ENCODE results near the gene MT1M. TPM values are rescaled to one million over a fixed set of nuclear protein-coding genes. Genes with fewer than 3 reads are reported as not detected.

MT1M gene
- total and polyA plus RNA-seq, 2 donors from 2014 or later = 15.3 to 27.9 TPM

DNA sequence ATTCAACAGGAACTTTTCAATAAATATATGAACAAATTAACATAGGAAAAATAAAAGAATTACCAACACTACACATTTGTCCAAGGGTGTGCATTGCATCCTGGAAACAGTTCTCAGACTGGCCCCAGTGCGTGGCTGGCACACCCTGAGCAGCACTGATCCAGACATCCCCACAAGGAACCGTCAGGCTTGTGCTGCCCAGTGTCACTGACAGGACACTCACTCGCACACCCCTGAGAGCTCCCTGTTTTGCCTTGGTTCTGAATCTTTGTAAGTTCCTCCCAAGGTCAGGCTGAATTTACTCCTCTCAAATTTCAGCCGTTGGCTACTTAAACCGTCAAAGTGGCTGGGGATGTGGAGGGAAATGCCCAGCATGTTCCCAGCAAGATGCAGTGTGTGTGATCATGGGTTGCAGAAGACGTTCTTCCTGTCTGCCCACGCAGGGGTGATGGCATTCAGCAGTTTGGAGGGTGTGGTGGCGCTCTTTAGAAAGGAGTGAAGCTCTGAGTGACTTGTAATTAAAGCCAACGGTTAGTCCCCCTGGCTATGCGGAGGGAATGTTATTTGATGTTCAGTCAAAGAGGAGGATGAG, 22.3 kb upstream of the MT1M start:
- intact Hi-C loops (cut with DNase I) = no loop called here
- Histone ChIP-seq H3K27me3 (ENCODE audit: control insufficient read depth, insufficient read depth, low read length) (no peaks in the 10 kb centered on the region), H3K4me3 (ENCODE audit: low read length in 3 of 3) (peak overlapping the region in 2 of 3 donors; percentile 92 to 94), H3K4me1 (ENCODE audit: control insufficient read depth in 2 of 3, insufficient read depth in 2 of 3, low read depth in 1 of 3, low read length in 3 of 3) (peaks cover 0 to 32% (median 17%) of the 10 kb centered on the region in 3 donors), H3K36me3 (ENCODE audit: control insufficient read depth in 2 of 3, insufficient read depth in 3 of 3, low read length in 3 of 3) (no peaks in the 10 kb centered on the region), H3K27ac (ENCODE audit: low read depth in 2 of 2, low read length in 2 of 2) (peak overlapping the region; percentile 84 to 92), H3K9ac (ENCODE audit: low read length in 3 of 3) (peak overlapping the region in 2 of 3 donors; percentile 68 to 81), H3K9me3 (ENCODE audit: control insufficient read depth in 2 of 3, insufficient read depth in 1 of 3, low read length in 3 of 3) (no peaks in the 10 kb centered on the region)
- peak in 4 of 5 donors; percentile 52 to 74 (median 70) for DNase-seq
- FAIRE-seq = no peak
- TF ChIP-seq, protein P1, sequence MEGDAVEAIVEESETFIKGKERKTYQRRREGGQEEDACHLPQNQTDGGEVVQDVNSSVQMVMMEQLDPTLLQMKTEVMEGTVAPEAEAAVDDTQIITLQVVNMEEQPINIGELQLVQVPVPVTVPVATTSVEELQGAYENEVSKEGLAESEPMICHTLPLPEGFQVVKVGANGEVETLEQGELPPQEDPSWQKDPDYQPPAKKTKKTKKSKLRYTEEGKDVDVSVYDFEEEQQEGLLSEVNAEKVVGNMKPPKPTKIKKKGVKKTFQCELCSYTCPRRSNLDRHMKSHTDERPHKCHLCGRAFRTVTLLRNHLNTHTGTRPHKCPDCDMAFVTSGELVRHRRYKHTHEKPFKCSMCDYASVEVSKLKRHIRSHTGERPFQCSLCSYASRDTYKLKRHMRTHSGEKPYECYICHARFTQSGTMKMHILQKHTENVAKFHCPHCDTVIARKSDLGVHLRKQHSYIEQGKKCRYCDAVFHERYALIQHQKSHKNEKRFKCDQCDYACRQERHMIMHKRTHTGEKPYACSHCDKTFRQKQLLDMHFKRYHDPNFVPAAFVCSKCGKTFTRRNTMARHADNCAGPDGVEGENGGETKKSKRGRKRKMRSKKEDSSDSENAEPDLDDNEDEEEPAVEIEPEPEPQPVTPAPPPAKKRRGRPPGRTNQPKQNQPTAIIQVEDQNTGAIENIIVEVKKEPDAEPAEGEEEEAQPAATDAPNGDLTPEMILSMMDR (IDR thresholded peaks at IDR 0.05; ENCODE audit: borderline replicate concordance, extremely low read depth, insufficient read depth) = no peak

DNA sequence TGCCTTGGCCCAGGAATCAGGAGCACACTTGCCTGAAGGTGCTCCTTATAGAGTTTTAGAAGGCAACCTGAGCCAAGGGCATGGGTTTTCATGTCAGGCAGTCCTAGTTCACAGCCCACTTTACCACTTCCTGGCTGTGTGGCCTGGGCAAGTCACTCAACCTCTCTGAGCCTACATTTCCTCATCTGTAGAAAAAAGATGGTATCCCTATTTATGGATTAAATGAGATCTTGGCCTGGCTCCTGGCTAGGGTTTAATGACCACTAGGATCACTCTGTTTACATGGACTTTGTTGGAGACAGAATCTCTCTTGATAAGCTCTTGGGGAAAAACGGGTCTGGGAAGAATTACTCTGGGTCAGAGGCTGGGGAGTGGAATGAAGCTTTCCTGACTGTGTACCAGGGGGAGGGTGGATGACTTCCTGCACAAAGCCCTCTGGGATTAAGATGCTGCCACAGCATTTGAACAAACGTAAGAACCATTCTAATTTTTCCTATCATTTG, 21.8 kb upstream of the MT1M start:
- Histone ChIP-seq H3K27ac (ENCODE audit: low read depth in 2 of 2, low read length in 2 of 2) (peak overlapping the region; percentile 84 to 92), H3K4me3 (ENCODE audit: low read length in 3 of 3) (peak overlapping the region in 2 of 3 donors; percentile 92 to 94), H3K9ac (ENCODE audit: low read length in 3 of 3) (peak overlapping the region in 1 of 3 donors; percentile 42), H3K36me3 (ENCODE audit: control insufficient read depth in 2 of 3, insufficient read depth in 3 of 3, low read length in 3 of 3) (no peaks in the 10 kb centered on the region), H3K9me3 (ENCODE audit: control insufficient read depth in 2 of 3, insufficient read depth in 1 of 3, low read length in 3 of 3) (no peaks in the 10 kb centered on the region), H3K27me3 (ENCODE audit: control insufficient read depth, insufficient read depth, low read length) (no peaks in the 10 kb centered on the region), H3K4me1 (ENCODE audit: control insufficient read depth in 2 of 3, insufficient read depth in 2 of 3, low read depth in 1 of 3, low read length in 3 of 3) (peaks cover 0 to 32% (median 17%) of the 10 kb centered on the region in 3 donors)
- DNase-seq = no peak
- intact Hi-C loops (cut with DNase I) = no loop called here
- TF ChIP-seq, protein P1 (IDR thresholded peaks at IDR 0.05; ENCODE audit: borderline replicate concordance, extremely low read depth, insufficient read depth) = no peak
- no peak for FAIRE-seq

DNA sequence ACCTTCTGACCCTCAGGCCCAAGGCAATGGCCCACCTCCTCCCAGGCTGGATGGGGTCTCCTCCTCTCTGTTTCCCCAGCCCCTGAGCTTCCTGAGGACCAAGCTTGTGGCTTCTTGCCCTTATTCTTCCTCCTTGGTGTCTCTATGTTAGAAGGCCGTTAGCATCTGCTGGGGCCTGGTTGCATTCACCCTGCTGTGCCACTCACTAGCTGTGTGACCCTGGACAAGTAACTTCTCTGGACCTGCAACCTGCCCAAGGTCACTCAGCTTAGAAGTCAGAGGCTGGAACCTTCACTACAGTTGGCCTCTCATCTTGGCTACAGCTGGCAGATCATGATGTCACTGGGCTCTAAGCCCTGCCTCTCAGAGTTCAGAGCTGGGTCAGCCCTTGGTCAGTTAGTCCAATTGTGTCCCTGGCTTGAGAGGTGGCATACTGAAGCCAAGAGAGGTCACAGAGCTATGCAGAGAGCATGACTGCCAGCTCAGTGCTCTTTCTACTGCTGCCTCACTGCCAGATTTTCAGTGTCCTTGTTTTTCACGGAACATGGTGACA, 21.1 kb upstream of the MT1M start:
- Histone ChIP-seq H3K4me3 (ENCODE audit: low read length in 3 of 3) (peak overlapping the region in 2 of 3 donors; percentile 22 to 92), H3K9ac (ENCODE audit: low read length in 3 of 3) (peak overlapping the region in 2 of 3 donors; percentile 5 to 42), H3K27ac (ENCODE audit: low read depth in 2 of 2, low read length in 2 of 2) (peak overlapping the region; percentile 84 to 92), H3K4me1 (ENCODE audit: control insufficient read depth in 2 of 3, insufficient read depth in 2 of 3, low read depth in 1 of 3, low read length in 3 of 3) (peaks cover 0 to 32% (median 15%) of the 10 kb centered on the region in 3 donors), H3K36me3 (ENCODE audit: control insufficient read depth in 2 of 3, insufficient read depth in 3 of 3, low read length in 3 of 3) (no peaks in the 10 kb centered on the region), H3K27me3 (ENCODE audit: control insufficient read depth, insufficient read depth, low read length) (no peaks in the 10 kb centered on the region), H3K9me3 (ENCODE audit: control insufficient read depth in 2 of 3, insufficient read depth in 1 of 3, low read length in 3 of 3) (no peaks in the 10 kb centered on the region)
- TF ChIP-seq, protein P1 (IDR thresholded peaks at IDR 0.05; ENCODE audit: borderline replicate concordance, extremely low read depth, insufficient read depth) = no peak
- peak in 1 of 5 donors; percentile 72 for DNase-seq
- intact Hi-C loops (cut with DNase I) = no loop called here
- FAIRE-seq = no peak

All from kidney (tissue), 14 donors.